GM19099 (cell line): Measurements from ENCODE around the gene ESR2.

ENCODE experiments used
- POLR2A ChIP-seq: IDR thresholded peaks from 3 replicates; pipeline ENCODE4 v1.6.1; 2011; ENCODE audit warnings: low read depth; ENCODE audit not compliant: insufficient read length; ENCODE audit errors: extremely low read depth

The ESR2 gene

GRCh38 chr14:64196814-64197411 lies 97.3 kb downstream of the ESR2 start:
- no peak for TF ChIP-seq POLR2A

GRCh38 chr14:64196056-64196455 lies 98.1 kb downstream of the ESR2 start:
- TF ChIP-seq POLR2A = no peak

- TF ChIP-seq POLR2A = no peak
Measured at GRCh38 chr14:64195199-64195598, 99.0 kb downstream of the ESR2 start.

- no peak for TF ChIP-seq POLR2A
Measured at GRCh38 chr14:64194404-64194803, 99.8 kb downstream of the ESR2 start.

- no peak for TF ChIP-seq POLR2A
Measured at GRCh38 chr14:64193821-64194220, 100.3 kb downstream of the ESR2 start.

- no peak for TF ChIP-seq POLR2A
Measured at GRCh38 chr14:64191756-64192155, 102.4 kb downstream of the ESR2 start.

- TF ChIP-seq POLR2A = no peak
Measured at GRCh38 chr14:64190974-64191502, 103.1 kb downstream of the ESR2 start.

GRCh38 chr14:64187331-64187730 lies 106.8 kb downstream of the ESR2 start:
- TF ChIP-seq POLR2A = no peak

- TF ChIP-seq POLR2A = no peak
Measured at GRCh38 chr14:64186231-64187129, 107.7 kb downstream of the ESR2 start.

- no peak for TF ChIP-seq POLR2A
Measured at GRCh38 chr14:64185184-64185583, 109.0 kb downstream of the ESR2 start.

GRCh38 chr14:64184103-64184729 lies 110.0 kb downstream of the ESR2 start:
- no peak for TF ChIP-seq POLR2A

- TF ChIP-seq POLR2A = no peak
Measured at GRCh38 chr14:64178814-64179213, 115.4 kb downstream of the ESR2 start.

GRCh38 chr14:64176330-64176729 lies 117.8 kb downstream of the ESR2 start:
- TF ChIP-seq POLR2A = no peak

- TF ChIP-seq POLR2A = no peak
Measured at GRCh38 chr14:64174922-64175782, 119.0 kb downstream of the ESR2 start.

GRCh38 chr14:64170181-64170580 lies 124.0 kb downstream of the ESR2 start:
- TF ChIP-seq POLR2A = no peak
